ENCODE measurements around the gene LIN28A. TPM values are rescaled to one million over a fixed set of nuclear protein-coding genes. Genes with fewer than 3 reads are reported as not detected.

The LIN28A gene
- 80.2 and 87.8 TPM in 2 replicates for total RNA-seq
- long read RNA-seq, full-length matches to known transcripts: 5 of 31 reads
- long read RNA-seq, partial matches to known transcripts: 8 of 31 reads
- long read RNA-seq, other reads (novel, unspliced or antisense): 18 of 31 reads

- Mint-ChIP-seq H3K27ac (peak within 1 kb of the TSS; percentile 95), H3K9me3 (ENCODE audit: low read depth) (no peaks in the 10 kb centered on the region), H3K27me3 (no peaks in the 10 kb centered on the region), H3K36me3 (ENCODE audit: insufficient read depth) (peaks cover 5% of the 10 kb centered on the region), H3K4me3 (ENCODE audit: low read depth) (peak within 1 kb of the TSS; percentile 76), H3K4me1 (ENCODE audit: low read depth) (peaks cover 35% of the 10 kb centered on the region)
- no peak for TF ChIP-seq CTCF (IDR thresholded peaks at IDR 0.05; ENCODE audit: unreplicated experiment)
- DNase-seq (ENCODE audit: low spot score, unreplicated experiment): peak; percentile 30
These were observed at the start of gene LIN28A for GRCh38 chr1:26410706-26411623. TSS of gene LIN28A (plus strand) at chr1:26410817. CDS start at chr1:26410892, 75 bp downstream.

GRCh38 chr1:26361605-26362122 is 49.0 kb upstream of the LIN28A start:
- no peaks in the 10 kb centered on the region for H3K9me3 Mint-ChIP-seq (ENCODE audit: low read depth)
- no peak overlapping the region for H3K4me3 Mint-ChIP-seq (ENCODE audit: low read depth)
- no peak for DNase-seq (ENCODE audit: low spot score, unreplicated experiment)
- H3K27ac Mint-ChIP-seq: no peak overlapping the region
- TF ChIP-seq CTCF (IDR thresholded peaks at IDR 0.05; ENCODE audit: unreplicated experiment): no peak
- H3K27me3 Mint-ChIP-seq: peaks cover 66% of the 10 kb centered on the region
- no peaks in the 10 kb centered on the region for H3K36me3 Mint-ChIP-seq (ENCODE audit: insufficient read depth)
- peaks cover 10% of the 10 kb centered on the region for H3K4me1 Mint-ChIP-seq (ENCODE audit: low read depth)

GRCh38 chr1:26362331-26362730 is 48.3 kb upstream of the LIN28A start:
- H3K4me3 Mint-ChIP-seq (ENCODE audit: low read depth): no peak overlapping the region
- TF ChIP-seq CTCF (IDR thresholded peaks at IDR 0.05; ENCODE audit: unreplicated experiment): no peak
- H3K27me3 Mint-ChIP-seq: peaks cover 66% of the 10 kb centered on the region
- no peak for DNase-seq (ENCODE audit: low spot score, unreplicated experiment)
- no peaks in the 10 kb centered on the region for H3K9me3 Mint-ChIP-seq (ENCODE audit: low read depth)
- H3K36me3 Mint-ChIP-seq (ENCODE audit: insufficient read depth): no peaks in the 10 kb centered on the region
- H3K4me1 Mint-ChIP-seq (ENCODE audit: low read depth): peaks cover 10% of the 10 kb centered on the region
- no peak overlapping the region for H3K27ac Mint-ChIP-seq

GRCh38 chr1:26363549-26364448 is 46.8 kb upstream of the LIN28A start:
- Mint-ChIP-seq H3K27ac (no peak overlapping the region), H3K4me1 (ENCODE audit: low read depth) (peaks cover 7% of the 10 kb centered on the region), H3K27me3 (peaks cover 57% of the 10 kb centered on the region), H3K36me3 (ENCODE audit: insufficient read depth) (no peaks in the 10 kb centered on the region), H3K4me3 (ENCODE audit: low read depth) (no peak overlapping the region), H3K9me3 (ENCODE audit: low read depth) (no peaks in the 10 kb centered on the region)
- DNase-seq (ENCODE audit: low spot score, unreplicated experiment): peak; percentile 87
- peak; percentile 99 for TF ChIP-seq CTCF (IDR thresholded peaks at IDR 0.05; ENCODE audit: unreplicated experiment)

GRCh38 chr1:26364956-26365355 is 45.7 kb upstream of the LIN28A start:
- Mint-ChIP-seq H3K27ac (no peak overlapping the region), H3K27me3 (peaks cover 46% of the 10 kb centered on the region), H3K4me1 (ENCODE audit: low read depth) (peaks cover 3% of the 10 kb centered on the region), H3K36me3 (ENCODE audit: insufficient read depth) (no peaks in the 10 kb centered on the region), H3K9me3 (ENCODE audit: low read depth) (no peaks in the 10 kb centered on the region), H3K4me3 (ENCODE audit: low read depth) (no peak overlapping the region)
- TF ChIP-seq CTCF (IDR thresholded peaks at IDR 0.05; ENCODE audit: unreplicated experiment): no peak
- no peak for DNase-seq (ENCODE audit: low spot score, unreplicated experiment)
